Measurements from ENCODE around the gene DCBLD2.

Gene DCBLD2

GRCh38 chr3:98765721-98766120, 135.8 kb downstream of the DCBLD2 start:
- DNase-seq = no peak

- DNase-seq = no peak
These were observed 137.0 kb downstream of the DCBLD2 start for GRCh38 chr3:98764472-98764884.

DNA sequence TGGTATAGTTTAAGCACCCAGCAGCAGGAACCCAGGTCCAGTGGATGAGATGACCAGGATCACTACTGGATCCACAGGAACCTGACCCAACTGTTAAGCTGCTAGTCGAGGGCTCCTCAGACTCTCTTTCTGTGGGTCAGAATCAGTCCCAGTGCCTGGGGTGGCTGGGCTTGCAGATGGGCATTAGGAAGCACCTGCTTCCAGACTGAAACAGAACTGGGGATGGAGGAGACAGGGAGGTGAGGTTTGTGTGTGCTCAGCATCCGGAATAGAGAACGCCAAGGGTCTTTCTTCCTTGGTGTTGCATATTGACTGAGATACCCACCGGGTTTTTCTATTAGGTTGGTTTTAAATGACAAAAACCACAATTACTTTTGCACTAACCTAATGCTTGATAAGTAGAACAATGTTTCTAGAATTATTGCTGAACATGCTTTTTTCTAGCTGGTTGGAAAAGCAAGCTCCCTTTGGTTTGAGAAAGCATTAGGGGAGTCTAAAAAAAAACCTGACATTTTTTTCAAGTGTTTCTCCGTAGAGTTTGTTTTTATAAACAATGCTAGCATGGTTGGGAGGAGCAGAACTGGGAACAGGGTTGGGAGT, 137.6 kb downstream of the DCBLD2 start:
- DNase-seq = no peak

DNA sequence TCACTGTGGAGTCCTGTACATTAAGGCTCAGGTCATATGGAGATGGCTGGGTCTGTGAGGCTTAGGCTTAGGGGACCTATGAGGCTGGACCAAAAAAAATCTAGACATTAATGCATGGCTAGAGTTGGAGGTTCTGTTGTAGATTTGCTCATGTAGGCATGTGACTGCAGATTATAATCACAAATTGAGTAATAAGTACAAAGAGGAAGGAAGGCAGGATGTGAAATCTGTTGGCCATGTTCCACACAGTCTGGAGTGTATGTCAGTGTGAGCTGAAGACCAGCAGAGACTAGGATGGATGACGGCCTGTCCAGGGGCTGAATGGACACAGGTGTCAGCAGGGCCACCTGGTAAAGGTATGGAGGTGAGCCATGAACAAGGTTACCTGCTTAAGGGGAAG, 138.4 kb downstream of the DCBLD2 start, which contains the start of gene ST3GAL6:
Gene ST3GAL6 (plus strand): TSS at position 265 of the 400 bp plus-strand sequence. CDS start 5,101 bp downstream, outside the sequence.
- no peak for DNase-seq

- no peak for DNase-seq
These were observed 139.8 kb downstream of the DCBLD2 start for GRCh38 chr3:98761643-98762229.

GRCh38 chr3:98759629-98760028, 141.9 kb downstream of the DCBLD2 start:
- no peak for DNase-seq

GRCh38 chr3:98755601-98756000, 145.9 kb downstream of the DCBLD2 start:
- DNase-seq = no peak

- DNase-seq = no peak
These were observed 147.0 kb downstream of the DCBLD2 start for GRCh38 chr3:98754483-98754882.

GRCh38 chr3:98750276-98750919, 151.1 kb downstream of the DCBLD2 start:
- no peak for DNase-seq

DNA sequence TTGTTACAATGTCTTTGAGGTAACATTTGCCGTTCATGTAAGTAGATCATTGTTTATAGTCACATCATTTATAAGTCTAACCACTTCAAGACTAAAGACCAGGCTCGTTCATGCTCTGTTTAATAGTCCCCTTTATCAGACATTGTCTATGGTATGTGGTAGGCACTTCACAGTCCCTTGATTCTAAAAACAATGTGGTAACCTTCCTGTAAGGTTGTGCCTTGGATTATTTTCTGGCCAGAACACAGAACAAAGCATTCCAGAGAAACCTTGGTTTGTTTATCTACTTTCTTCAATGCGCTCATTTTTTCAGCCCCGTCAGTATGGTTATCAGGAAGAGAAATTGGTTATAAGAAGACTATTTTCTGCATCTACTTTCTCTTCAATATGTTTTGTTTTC, 154.6 kb downstream of the DCBLD2 start:
- DNase-seq = no peak

GRCh38 chr3:98746122-98746521, 155.4 kb downstream of the DCBLD2 start:
- no peak for DNase-seq
